ENCODE data around the gene TP73.

The TP73 gene

GRCh38 chr1:3654549-3655281 lies 2.4 kb downstream of the TP73 start:
- TF ChIP-seq POLR2AphosphoS5 (IDR thresholded peaks at IDR 0.05; ENCODE audit: low read depth, low read length) (no peak), TAF1 (IDR thresholded peaks at IDR 0.05; ENCODE audit: borderline replicate concordance, insufficient read depth, low read length) (no peak), SIN3A (IDR thresholded peaks at IDR 0.05; ENCODE audit: borderline replicate concordance, insufficient read depth, low read length) (no peak), REST (IDR thresholded peaks at IDR 0.05; ENCODE audit: insufficient read depth in 1 of 2, low read depth in 2 of 2, low read length in 2 of 2) (no peak), FOXP2 (optimal IDR thresholded peaks at IDR 0.05; ENCODE audit: borderline replicate concordance, extremely low read depth, extremely low read length, insufficient read depth) (no peak)

GRCh38 chr1:3656450-3657095 lies 4.3 kb downstream of the TP73 start:
- TF ChIP-seq POLR2AphosphoS5 (IDR thresholded peaks at IDR 0.05; ENCODE audit: low read depth, low read length), result no peak
- TF ChIP-seq SIN3A (IDR thresholded peaks at IDR 0.05; ENCODE audit: borderline replicate concordance, insufficient read depth, low read length), result no peak
- no peak for TF ChIP-seq FOXP2 (optimal IDR thresholded peaks at IDR 0.05; ENCODE audit: borderline replicate concordance, extremely low read depth, extremely low read length, insufficient read depth)
- TF ChIP-seq REST (IDR thresholded peaks at IDR 0.05; ENCODE audit: insufficient read depth in 1 of 2, low read depth in 2 of 2, low read length in 2 of 2), result no peak
- TF ChIP-seq TAF1 (IDR thresholded peaks at IDR 0.05; ENCODE audit: borderline replicate concordance, insufficient read depth, low read length), result no peak

- TF ChIP-seq REST (IDR thresholded peaks at IDR 0.05; ENCODE audit: insufficient read depth in 1 of 2, low read depth in 2 of 2, low read length in 2 of 2) (no peak), SIN3A (IDR thresholded peaks at IDR 0.05; ENCODE audit: borderline replicate concordance, insufficient read depth, low read length) (no peak), TAF1 (IDR thresholded peaks at IDR 0.05; ENCODE audit: borderline replicate concordance, insufficient read depth, low read length) (no peak), FOXP2 (optimal IDR thresholded peaks at IDR 0.05; ENCODE audit: borderline replicate concordance, extremely low read depth, extremely low read length, insufficient read depth) (no peak)
Observed at GRCh38 chr1:3657096-3657475, 4.8 kb downstream of the TP73 start.

- TF ChIP-seq TAF1 (IDR thresholded peaks at IDR 0.05; ENCODE audit: borderline replicate concordance, insufficient read depth, low read length), result no peak
- no peak for TF ChIP-seq POLR2AphosphoS5 (IDR thresholded peaks at IDR 0.05; ENCODE audit: low read depth, low read length)
- no peak for TF ChIP-seq SIN3A (IDR thresholded peaks at IDR 0.05; ENCODE audit: borderline replicate concordance, insufficient read depth, low read length)
- TF ChIP-seq REST (IDR thresholded peaks at IDR 0.05; ENCODE audit: insufficient read depth in 1 of 2, low read depth in 2 of 2, low read length in 2 of 2), result no peak
Observed at GRCh38 chr1:3657578-3658230, 5.4 kb downstream of the TP73 start.
